Esophagus squamous epithelium (tissue), 5 donors: ENCODE data around the gene TBP. TPM values are rescaled to one million over a fixed set of nuclear protein-coding genes. Genes with fewer than 3 reads are reported as not detected.
"Not testable (repeated sequence)": the region's sequence is repeated elsewhere in the genome, so short reads cannot be mapped to it uniquely, and the experiment has no call there.

ENCODE experiments used
- DNase-seq: peaks from one replicate; lab custom pipeline; 2025; lab: John Stamatoyannopoulos, UW
- H3K27ac ChIP-seq, 4 donors: fragments of 200-600 bp; sonication (generic); one replicate each; pipeline ENCODE4 v1.5.1; 2016 to 2019; ENCODE audit warnings: mild to moderate bottlenecking in 1 of 4
- H3K27me3 ChIP-seq, 4 donors: fragments of 200-600 bp; sonication (generic); 1 replicate in 3 of 4; 2 replicates in 1 of 4; pipeline versions ENCODE4 v1.5.1 to v1.6.0; 2017 to 2021; ENCODE audit warnings: antibody characterized with exemption in 1 of 4
- H3K36me3 ChIP-seq, 3 donors: fragments of 200-600 bp; sonication (generic); one replicate each; pipeline ENCODE4 v1.5.1; 2016 to 2019
- H3K4me1 ChIP-seq, 3 donors: fragments of 200-600 bp; sonication (generic); one replicate each; pipeline ENCODE4 v1.5.1; 2017 to 2019
- H3K4me3 ChIP-seq, 4 donors: fragments of 200-600 bp; sonication (generic); 1 replicate in 3 of 4; 2 replicates in 1 of 4; pipeline ENCODE4 v1.5.1; 2016 to 2019; ENCODE audit warnings: mild to moderate bottlenecking in 2 of 4, moderate library complexity in 1 of 4
- H3K9me3 ChIP-seq, 3 donors: fragments of 200-600 bp; sonication (generic); one replicate each; pipeline ENCODE4 v1.5.1; 2016 to 2019
- CTCF ChIP-seq, 6 experiments: fragments of 450-650 bp in 4 of 6; fragments of 200-600 bp in 2 of 6; sonication (generic) in 2 of 6; IDR thresholded peaks; one replicate each; pipeline ENCODE4 v1.5.1; 2016 to 2019; ENCODE audit warnings: antibody characterized with exemption in 6 of 6, mild to moderate bottlenecking in 4 of 6, moderate library complexity in 4 of 6
- POLR2A ChIP-seq, 4 donors: fragments of 450-650 bp; IDR thresholded peaks; one replicate each; pipeline ENCODE4 v1.6.1; 2017; ENCODE audit warnings: antibody characterized with exemption in 4 of 4, mild to moderate bottlenecking in 4 of 4, moderate library complexity in 3 of 4
- WGBS, 2 donors: methylation state at CpG; one replicate each; pipeline ENCODE4 v1.1.5; 2018; 5-methylcytosine and 5-hydroxymethylcytosine counted together
- intact Hi-C: fragments of 100-400 bp; cut with DNase I; formaldehyde crosslinking; loops from one replicate; pipeline ENCODE4 v1.15.0; 2022
- total RNA-seq, 4 donors: library from RNA; depleted of rRNA; stranded (reverse); fragments of >200 nt; gene quantifications; one replicate each; pipeline ENCODE4 v1.1.0, GENCODE V29; 2016
- donor health status: DM: yes; HTN: yes; CAD: no.

The TBP gene
- 10 to 100 TPM; 10.6 to 20.0 (median 15.0) TPM for total RNA-seq

DNA sequence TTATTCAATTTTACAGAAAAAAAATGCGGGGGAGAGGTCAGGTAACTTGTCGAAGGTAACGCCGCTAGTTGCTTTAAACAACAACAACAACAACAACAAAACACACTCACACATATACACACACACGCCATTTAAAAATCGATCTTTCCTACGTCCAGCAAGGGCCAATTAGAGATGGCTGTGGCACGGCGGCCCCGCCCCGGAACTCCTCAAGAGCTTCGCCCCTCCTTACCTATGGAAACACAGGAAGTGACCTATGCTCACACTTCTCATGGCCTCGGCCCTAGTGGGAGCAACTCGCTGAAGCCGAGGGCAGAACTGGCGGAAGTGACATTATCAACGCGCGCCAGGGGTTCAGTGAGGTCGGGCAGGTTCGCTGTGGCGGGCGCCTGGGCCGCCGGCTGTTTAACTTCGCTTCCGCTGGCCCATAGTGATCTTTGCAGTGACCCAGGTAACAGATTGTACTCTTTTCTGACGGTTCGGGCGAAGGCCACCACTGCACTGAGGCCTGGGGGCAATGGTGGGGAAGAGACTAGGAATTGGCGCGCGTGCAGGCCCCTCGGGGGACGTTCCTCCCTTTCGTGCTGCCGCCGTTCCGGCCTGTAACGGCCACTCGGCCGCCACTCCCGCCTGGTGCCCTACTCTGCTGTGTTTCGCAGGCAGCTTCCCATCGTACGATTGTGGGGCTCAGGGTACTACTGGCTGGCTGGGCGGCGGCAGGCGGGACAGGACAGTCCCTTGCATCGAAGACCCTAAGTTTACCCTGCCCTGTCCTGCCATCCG lies at the start of gene TBP:
Gene TBP (plus strand): TSS at position 357 of the 783 bp plus-strand sequence. CDS start 2,661 bp downstream, outside the sequence.
- peaks cover 22 to 56% (median 37%) of the 10 kb centered on the region in 3 donors for H3K4me1 ChIP-seq
- H3K36me3 ChIP-seq: peaks cover 0 to 36% (median 0%) of the 10 kb centered on the region in 3 donors
- peak within 1 kb of the TSS; percentile 96 to 97 (median 97) for H3K27ac ChIP-seq
- DNase-seq: peak; percentile 93
- TF ChIP-seq POLR2A (IDR thresholded peaks at IDR 0.05) (peak in 2 of 4 donors; percentile 51 to 59), CTCF (IDR thresholded peaks at IDR 0.05) (peak in 3 of 6 experiments; percentile 7 to 26 (median 12))
- intact Hi-C loops: no loop called here
- 0% methylated on average over 15 to 34 of the region's 51 CpGs for WGBS, 2 donors
- H3K9me3 ChIP-seq: no peaks in the 10 kb centered on the region
- peak within 1 kb of the TSS; percentile 73 to 93 (median 90) for H3K4me3 ChIP-seq
- H3K27me3 ChIP-seq: no peaks in the 10 kb centered on the region

GRCh38 chr6:170504479-170504878 lies 49.7 kb upstream of the TBP start:
- intact Hi-C loops: no loop called here
- WGBS, 2 donors: 45 to 90% methylated on average over 4 of the region's 4 CpGs
- Histone ChIP-seq H3K27ac (no peak overlapping the region), H3K4me3 (no peak overlapping the region), H3K9me3 (peaks cover 0 to 8% (median 0%) of the 10 kb centered on the region in 3 donors), H3K36me3 (no peaks in the 10 kb centered on the region), H3K27me3 (peaks cover 0 to 50% (median 0%) of the 10 kb centered on the region in 4 donors), H3K4me1 (no peaks in the 10 kb centered on the region)
- DNase-seq: no peak
- TF ChIP-seq CTCF (IDR thresholded peaks at IDR 0.05) (no peak), POLR2A (IDR thresholded peaks at IDR 0.05) (no peak)

DNA sequence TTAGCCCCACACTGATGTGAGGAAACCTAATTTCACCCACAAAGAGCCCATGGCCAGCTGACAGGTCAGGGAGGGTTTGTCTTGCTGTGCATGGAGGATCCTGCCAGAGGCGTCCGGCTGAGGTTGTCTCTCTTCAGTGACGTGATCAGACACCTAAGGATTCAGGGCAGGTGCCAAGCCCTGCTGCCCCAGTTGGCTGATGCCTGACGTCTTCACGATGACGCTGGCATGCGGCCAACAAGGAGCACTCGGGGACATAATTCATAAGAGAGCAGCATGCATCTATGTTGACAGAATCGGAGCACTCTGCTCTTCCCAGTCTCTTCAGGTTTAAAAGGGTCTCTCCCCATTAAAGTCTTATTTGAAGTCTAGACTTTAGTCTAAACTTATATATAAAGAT lies 48.9 kb upstream of the TBP start:
- Histone ChIP-seq H3K27me3 (peaks cover 0 to 48% (median 0%) of the 10 kb centered on the region in 4 donors), H3K9me3 (peaks cover 0 to 8% (median 0%) of the 10 kb centered on the region in 3 donors), H3K4me1 (no peaks in the 10 kb centered on the region), H3K4me3 (no peak overlapping the region), H3K27ac (no peak overlapping the region), H3K36me3 (no peaks in the 10 kb centered on the region)
- 11 to 44% methylated on average over 3 to 6 of the region's 9 CpGs for WGBS, 2 donors
- no peak for DNase-seq
- intact Hi-C loops: no loop called here
- TF ChIP-seq CTCF (IDR thresholded peaks at IDR 0.05) (no peak), POLR2A (IDR thresholded peaks at IDR 0.05) (no peak)

GRCh38 chr6:170506446-170506845 lies 47.7 kb upstream of the TBP start:
- no peak for DNase-seq
- Histone ChIP-seq H3K36me3 (no peaks in the 10 kb centered on the region), H3K4me1 (no peaks in the 10 kb centered on the region), H3K27ac (no peak overlapping the region), H3K9me3 (peaks cover 0 to 8% (median 0%) of the 10 kb centered on the region in 3 donors), H3K4me3 (no peak overlapping the region), H3K27me3 (peaks cover 0 to 43% (median 0%) of the 10 kb centered on the region in 4 donors)
- intact Hi-C loops: no loop called here
- no peak for TF ChIP-seq CTCF (IDR thresholded peaks at IDR 0.05)
- no peak for TF ChIP-seq POLR2A (IDR thresholded peaks at IDR 0.05)
- WGBS, 2 donors: 53 to 60% methylated on average over 4 of the region's 4 CpGs

GRCh38 chr6:170507728-170508127 lies 46.4 kb upstream of the TBP start:
- H3K9me3 ChIP-seq, H3K4me3 ChIP-seq, H3K4me1 ChIP-seq, intact Hi-C loops, DNase-seq, H3K27ac ChIP-seq, H3K36me3 ChIP-seq: not testable (repeated sequence)
- H3K27me3 ChIP-seq: peaks cover 0 to 30% (median 0%) of the 10 kb centered on the region in 4 donors
- WGBS, 2 donors: 81 to 91% methylated on average over 2 of the region's 2 CpGs

DNA sequence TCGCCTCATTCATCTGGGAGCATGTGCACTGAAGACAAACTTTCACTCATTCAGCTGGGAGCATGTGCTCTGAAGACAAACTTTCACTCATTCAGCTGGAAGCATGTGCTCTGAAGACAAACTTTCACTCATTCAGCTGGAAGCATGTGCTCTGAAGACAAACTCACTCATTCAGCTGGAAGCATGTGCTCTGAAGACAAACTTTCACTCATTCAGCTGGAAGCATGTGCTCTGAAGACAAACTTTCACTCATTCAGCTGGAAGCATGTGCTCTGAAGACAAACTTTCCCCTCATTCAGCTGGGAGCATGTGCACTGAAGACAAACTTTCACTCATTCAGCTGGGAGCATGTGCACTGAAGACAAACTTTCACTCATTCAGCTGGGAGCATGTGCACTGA lies 45.9 kb upstream of the TBP start:
- DNase-seq, H3K27ac ChIP-seq, H3K4me1 ChIP-seq, H3K9me3 ChIP-seq, intact Hi-C loops, H3K4me3 ChIP-seq, H3K36me3 ChIP-seq: not testable (repeated sequence)
- no CpG with 5 or more reads among the region's 1 CpG for whole genome bisulfite sequencing, 2 donors
- peaks cover 0 to 25% (median 0%) of the 10 kb centered on the region in 4 donors for H3K27me3 ChIP-seq

GRCh38 chr6:170508892-170509722 lies 45.1 kb upstream of the TBP start:
- H3K4me3 ChIP-seq, intact Hi-C loops, DNase-seq, H3K27ac ChIP-seq, H3K36me3 ChIP-seq, H3K9me3 ChIP-seq, H3K4me1 ChIP-seq: not testable (repeated sequence)
- H3K27me3 ChIP-seq: peaks cover 0 to 22% (median 0%) of the 10 kb centered on the region in 4 donors
- 72 to 81% methylated on average over 3 to 5 of the region's 5 CpGs for WGBS, 2 donors
